NCI-H1105 treated with DMSO at 0.1 percent for 48 hours (cell line): Measurements from ENCODE around the gene TRAF3IP3.

Experiments
- DNase-seq: peaks from one replicate; lab custom pipeline; 2025; lab: John Stamatoyannopoulos, UW

TRAF3IP3 gene

GRCh38 chr1:209755926-209756614, at the start of gene TRAF3IP3:
TSS of gene TRAF3IP3 (plus strand) at chr1:209756053. CDS start at chr1:209760040, 3,987 bp downstream.
- no peak for DNase-seq

DNA sequence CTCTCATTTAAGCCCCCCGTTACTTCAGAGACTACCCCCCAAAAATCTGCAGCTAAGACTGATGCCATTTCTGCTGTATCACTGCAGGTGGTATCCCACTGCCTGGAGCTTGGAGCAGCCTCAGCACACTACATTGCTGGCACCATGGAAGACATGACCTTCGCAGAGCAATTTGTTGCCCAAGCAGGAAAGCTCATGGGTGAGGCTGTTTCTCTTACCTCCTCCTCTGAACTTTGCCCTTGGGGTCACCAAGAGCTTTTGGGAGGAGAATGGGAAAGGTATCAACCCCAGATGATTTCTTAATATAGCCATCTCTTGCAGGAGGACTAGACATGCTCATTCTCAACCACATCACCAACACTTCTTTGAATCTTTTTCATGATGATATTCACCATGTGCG, 49.2 kb upstream of the TRAF3IP3 start:
- DNase-seq: no peak

DNA sequence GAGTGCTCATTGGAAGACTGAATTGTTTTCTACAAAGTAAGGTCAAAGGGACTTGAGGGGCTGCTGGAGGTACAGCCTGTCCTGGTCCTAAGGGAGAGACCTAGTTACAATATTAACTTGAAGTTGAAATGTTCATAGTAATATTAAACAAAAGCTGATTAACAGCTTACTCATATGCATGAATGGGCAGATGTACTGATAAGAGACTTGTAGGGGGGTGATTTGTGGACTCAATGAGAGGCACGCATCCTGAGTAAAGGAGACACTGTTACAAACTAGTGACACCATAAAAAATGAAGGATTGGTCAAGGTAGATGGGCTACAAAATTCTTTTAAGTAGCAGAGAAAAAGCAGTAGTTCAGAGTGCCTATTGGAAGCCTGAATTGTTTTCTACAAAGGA, 48.5 kb upstream of the TRAF3IP3 start:
- DNase-seq: no peak

- DNase-seq: no peak
Measured at GRCh38 chr1:209708297-209708696, 47.6 kb upstream of the TRAF3IP3 start.

GRCh38 chr1:209710093-209710492, 45.8 kb upstream of the TRAF3IP3 start:
- no peak for DNase-seq

DNA sequence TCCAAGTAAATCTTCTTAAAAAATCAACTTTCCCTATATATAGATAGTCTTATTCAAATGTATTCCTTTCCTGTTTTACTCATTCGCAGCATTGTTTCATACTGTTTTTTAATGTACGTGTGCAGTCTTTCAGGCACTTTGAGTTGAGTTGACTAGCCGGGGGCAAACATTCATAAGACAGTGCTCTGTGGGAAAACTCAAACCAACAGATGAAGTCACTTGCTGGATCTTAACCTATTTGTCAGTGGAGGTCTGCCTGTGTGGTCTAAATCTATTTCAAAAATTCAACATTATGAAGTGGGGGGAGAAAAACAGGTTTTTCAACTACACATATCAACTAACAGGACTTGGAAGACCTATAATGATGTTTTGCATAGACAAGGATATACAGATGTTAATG, 45.0 kb upstream of the TRAF3IP3 start:
- no peak for DNase-seq

- DNase-seq: no peak
Measured at GRCh38 chr1:209714338-209714737, 41.5 kb upstream of the TRAF3IP3 start.

DNA sequence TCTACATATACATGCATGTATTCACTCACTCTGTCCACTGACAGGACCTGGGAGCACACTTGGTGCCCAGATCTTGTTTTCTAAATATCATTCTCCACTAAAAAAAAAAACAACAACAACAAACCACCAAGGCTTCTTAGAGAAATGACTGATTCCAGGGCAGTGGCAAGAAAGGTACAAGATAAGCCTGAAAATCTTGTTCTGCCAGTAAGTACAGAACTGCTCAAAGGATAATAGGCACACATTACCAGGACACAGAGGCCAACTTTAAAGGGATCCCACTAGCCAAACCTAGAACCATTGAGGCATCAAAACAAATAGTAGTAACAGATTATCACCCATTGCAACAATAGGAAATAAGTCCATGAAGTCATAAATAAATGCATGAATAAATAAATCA, 40.5 kb upstream of the TRAF3IP3 start:
- no peak for DNase-seq

DNA sequence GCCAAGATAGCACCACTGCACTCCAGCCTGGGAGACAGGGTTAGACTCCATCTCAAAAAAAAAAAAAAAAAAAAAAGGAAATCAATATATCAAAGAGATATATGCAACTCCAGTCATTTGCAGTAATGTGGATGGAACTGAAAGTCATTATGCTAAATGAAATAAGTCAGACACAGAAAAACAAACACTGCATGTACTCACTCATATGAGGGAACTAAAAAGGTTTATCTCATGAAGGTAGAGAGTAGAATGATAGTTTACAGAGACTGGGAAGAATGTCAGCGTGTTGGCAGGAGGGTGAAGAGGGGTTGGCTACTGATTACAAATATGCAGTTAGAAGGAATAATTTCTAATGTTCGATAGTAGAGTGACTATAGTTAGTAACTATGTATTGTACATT, 38.0 kb upstream of the TRAF3IP3 start:
- no peak for DNase-seq

DNA sequence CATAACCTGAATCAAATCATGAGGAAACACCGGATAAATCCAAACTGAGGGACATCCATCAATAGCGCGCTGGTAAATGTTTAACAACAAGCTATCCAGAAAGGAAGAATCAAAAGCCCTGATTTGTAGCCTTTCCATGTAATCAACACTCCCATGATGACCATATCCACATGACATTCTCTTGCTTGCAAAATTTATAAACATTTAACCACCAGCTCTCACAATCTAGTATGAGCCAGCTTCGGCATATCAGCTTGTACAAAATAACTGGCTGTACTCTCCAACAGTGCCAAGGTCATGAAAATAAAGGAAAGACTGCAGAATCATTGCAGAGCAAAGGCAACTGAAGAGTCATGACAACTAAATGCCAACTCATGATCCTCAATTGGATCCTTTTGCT, 35.5 kb upstream of the TRAF3IP3 start:
- no peak for DNase-seq

- DNase-seq: no peak
Measured at GRCh38 chr1:209720826-209721225, 35.0 kb upstream of the TRAF3IP3 start.

DNA sequence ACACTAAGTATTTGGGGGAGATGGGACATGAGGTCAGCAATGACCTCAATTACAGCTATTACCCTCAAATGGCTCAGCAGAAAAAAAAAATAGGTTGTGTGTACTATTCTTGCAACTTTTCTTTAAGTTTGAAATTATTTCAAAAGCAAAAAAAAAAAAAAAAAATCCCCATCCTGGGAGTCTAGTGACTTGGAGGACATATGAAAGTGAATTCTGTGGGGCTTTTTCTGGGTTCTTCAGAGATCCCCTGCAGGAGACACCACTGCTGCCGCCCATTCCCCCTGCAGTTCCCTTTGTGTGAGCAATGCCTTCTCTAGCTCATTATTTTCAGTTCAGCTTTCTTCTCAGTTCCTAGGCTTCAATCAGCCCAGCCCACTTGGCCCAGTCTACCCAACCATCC, 34.5 kb upstream of the TRAF3IP3 start:
- DNase-seq: no peak

- DNase-seq: no peak
Measured at GRCh38 chr1:209723265-209723664, 32.6 kb upstream of the TRAF3IP3 start.

GRCh38 chr1:209723756-209724693, 31.8 kb upstream of the TRAF3IP3 start:
- no peak for DNase-seq

DNA sequence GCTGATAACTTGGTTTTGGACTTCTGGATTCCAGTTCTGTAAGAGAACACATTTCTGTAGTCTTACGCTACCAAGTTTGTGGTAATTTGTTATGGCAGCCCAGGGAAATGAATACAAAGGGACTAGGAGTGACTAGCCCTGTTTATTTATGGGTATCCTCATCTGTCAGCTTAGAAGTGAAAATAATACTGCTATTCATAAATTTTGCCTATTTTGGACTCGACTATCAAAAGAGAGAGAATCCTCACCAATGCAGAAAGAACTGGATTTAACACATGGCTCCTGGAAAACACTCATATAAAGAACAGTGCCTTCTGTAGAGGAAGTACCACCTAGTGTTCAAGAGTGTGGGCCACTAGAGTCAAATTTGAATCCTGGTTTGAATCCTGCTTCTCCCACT, 28.6 kb upstream of the TRAF3IP3 start:
- no peak for DNase-seq

DNA sequence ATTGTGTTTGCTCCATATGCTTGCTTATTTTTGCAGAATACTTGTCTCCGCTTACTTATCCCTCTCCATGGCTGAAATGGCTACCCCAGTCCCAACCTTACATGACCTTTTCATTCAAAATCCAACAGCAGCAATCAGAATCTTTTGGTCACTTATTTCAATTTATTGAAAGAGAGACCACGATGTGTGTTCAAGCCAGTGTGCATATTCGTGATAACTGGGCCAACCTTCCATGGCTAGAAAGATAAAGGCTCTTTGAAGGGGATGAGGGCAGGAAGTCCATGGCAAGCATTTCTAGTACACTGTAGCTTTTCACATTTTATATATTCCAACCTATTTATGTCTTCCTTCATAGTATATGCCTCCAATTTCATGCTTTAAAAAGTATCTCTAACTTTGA, 28.1 kb upstream of the TRAF3IP3 start:
- DNase-seq: no peak

GRCh38 chr1:209728466-209728865, 27.4 kb upstream of the TRAF3IP3 start:
- DNase-seq: no peak

- DNase-seq: no peak
Measured at GRCh38 chr1:209729436-209729835, 26.4 kb upstream of the TRAF3IP3 start.

DNA sequence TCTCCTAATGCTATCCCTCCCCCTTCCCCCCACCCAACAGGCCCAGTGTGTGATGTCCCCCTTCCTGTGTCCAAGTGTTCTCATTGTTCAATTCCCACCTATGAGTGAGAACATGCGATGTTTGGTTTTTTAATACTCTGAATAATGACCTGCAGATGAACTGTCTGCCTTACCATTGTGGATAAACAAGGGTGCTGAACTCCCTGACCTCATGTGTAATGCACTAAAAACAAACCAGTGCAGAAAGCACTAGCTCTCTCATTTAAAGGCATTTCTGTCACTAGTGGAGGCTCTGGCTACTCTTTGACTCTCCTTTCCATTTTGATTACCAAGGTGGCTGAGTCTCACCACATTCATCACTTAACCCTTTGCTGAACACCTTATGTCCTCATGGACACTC, 23.1 kb upstream of the TRAF3IP3 start:
- no peak for DNase-seq

DNA sequence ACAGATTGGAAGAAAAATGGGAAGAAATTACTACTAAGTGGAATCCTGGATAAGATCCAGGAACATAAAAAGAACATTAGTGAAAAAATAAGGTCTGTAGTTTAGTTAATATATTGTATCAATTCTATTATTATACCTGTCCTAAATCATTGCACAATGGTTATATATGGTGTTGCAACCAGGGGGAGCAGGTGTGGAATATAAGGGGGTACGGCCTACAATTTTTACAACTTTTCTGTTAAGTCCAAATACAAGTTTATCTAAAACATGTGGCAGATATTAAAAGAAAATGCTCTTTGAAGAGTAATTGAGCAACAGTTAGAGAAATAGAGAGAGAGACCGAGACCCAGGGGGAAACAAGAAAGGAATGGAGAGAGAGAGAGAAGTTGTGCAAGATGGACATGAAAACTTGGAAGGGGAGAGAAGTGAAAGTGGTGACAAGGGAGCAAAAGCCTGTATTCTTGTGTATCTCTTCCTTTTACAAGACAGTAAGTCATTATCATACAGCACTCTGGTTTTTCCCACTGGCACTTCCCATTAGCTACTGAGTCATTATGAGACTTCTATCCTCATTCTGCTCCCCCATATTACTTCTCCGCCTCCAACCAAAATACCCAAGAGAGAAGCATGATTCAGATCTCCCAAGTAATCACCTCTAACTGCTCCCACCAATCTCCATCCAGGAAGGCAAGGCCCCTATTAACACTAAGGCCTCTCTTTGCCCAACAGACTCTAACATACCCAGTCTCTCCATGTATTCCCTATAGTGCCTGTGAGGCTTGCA, 22.3 kb upstream of the TRAF3IP3 start:
- DNase-seq: no peak

DNA sequence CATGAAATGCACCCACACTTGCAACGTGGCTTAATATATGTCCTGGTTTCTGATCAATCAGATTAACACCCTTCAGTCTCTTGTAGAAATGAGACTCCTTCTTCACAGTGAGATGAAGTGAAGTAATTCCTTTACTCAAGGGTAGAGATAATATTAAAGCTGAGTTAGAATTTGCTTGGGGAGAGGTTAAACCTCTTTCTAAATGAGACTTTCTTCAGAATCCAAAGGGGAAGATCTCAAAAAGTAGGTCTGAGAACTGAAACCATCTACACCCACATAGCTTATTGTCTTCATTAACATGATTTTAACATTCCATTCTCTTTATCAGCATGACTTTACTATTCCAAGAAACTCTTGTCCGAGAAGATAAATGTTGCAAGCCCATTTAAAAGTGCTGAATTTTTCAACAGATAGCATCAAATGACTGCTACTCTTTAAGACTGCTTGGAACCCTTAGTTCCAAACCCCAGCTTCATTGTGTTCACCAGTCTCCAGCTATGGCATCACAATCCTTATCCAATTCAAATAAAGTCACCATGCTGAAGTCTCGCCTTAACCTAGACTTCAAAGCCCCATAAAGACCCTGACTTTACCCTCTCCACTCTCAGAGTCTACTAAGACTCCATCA, 19.2 kb upstream of the TRAF3IP3 start:
- no peak for DNase-seq

DNA sequence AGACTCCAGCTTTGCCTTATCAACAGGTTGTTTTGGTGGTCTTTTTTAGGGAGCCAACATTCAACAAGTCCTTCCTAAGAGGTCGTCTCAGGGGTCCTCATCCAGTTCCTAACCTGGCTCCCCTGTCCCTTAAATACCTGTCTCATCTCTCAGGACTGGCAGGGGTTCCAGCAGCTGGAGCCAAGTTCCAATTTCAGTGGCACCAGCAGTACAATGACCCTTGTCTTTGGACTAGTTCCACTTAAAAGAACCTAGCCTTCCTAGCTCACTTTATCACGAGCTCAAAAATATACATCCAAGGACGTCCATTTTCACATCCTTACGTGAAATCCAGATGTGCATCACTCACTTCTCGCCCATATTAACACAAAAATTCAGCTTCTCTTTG, 18.7 kb upstream of the TRAF3IP3 start:
- DNase-seq: no peak
